Activated B cell treated with CpG ODN at 0.5 μM for 24 hours (primary cell): ENCODE data around the gene CECR2. TPM values are rescaled to one million over a fixed set of nuclear protein-coding genes. Genes with fewer than 3 reads are reported as not detected.

ENCODE experiments used
- ATAC-seq: fragments of 200-7000 bp; cut with Tn5 transposase; one replicate; pipeline ENCODE4 v1.10.0; 2021; ENCODE audit warnings: low read depth, mild to moderate bottlenecking, moderate library complexity
- CTCF ChIA-PET: fragments of 350-600 bp; sonication (Branson Sonifier 250); formaldehyde crosslinking; loops from one replicate; lab custom pipeline; 2021; ENCODE audit warnings: antibody characterized with exemption; lab: Charles Lee
- POLR2A ChIA-PET: fragments of 350-600 bp; sonication (Branson Sonifier 250); formaldehyde crosslinking; loops from one replicate; lab custom pipeline; 2021; ENCODE audit warnings: antibody characterized with exemption; lab: Charles Lee
- DNase-seq: peaks from one replicate; pipeline ENCODE4 v3.0.0; 2022
- H3K27ac Mint-ChIP-seq: one replicate; pipeline ENCODE4 v1.8.0; 2020; ENCODE audit warnings: mixed read lengths
- H3K27me3 Mint-ChIP-seq: one replicate; pipeline ENCODE4 v1.8.0; 2021; ENCODE audit warnings: mixed read lengths
- H3K36me3 Mint-ChIP-seq: one replicate; pipeline ENCODE4 v1.8.0; 2021; ENCODE audit warnings: low read depth, mixed read lengths
- H3K4me1 Mint-ChIP-seq: one replicate; pipeline ENCODE4 v1.8.0; 2021; ENCODE audit warnings: mixed read lengths
- H3K4me3 Mint-ChIP-seq: one replicate; pipeline ENCODE4 v1.8.0; 2020; ENCODE audit warnings: mild to moderate bottlenecking, mixed read lengths
- H3K9me3 Mint-ChIP-seq: one replicate; pipeline ENCODE4 v1.8.0; 2020; ENCODE audit warnings: mixed read lengths
- CTCF ChIP-seq: fragments of 200-600 bp; IDR thresholded peaks from one replicate; pipeline ENCODE4 v1.8.0; 2022; ENCODE audit warnings: antibody characterized with exemption, mild to moderate bottlenecking
- intact Hi-C: fragments of 100-400 bp; cut with micrococcal nuclease; formaldehyde crosslinking; loops from one replicate; pipeline ENCODE4 v1.15.1; 2024
- total RNA-seq: library from RNA; stranded (reverse); gene quantifications from 2 replicates; pipeline ENCODE4 v1.2.3, GENCODE V29; 2022

The CECR2 gene
- total RNA-seq, 1 donor from 2014 or later, result 2.5 TPM

- POLR2A ChIA-PET, result no interaction called here
- Mint-ChIP-seq H3K9me3 (no peaks in the 10 kb centered on the region), H3K36me3 (no peaks in the 10 kb centered on the region)
Measured at GRCh38 chr22:17436981-17437412, 67.7 kb downstream of the CECR2 start.

GRCh38 chr22:17438026-17438425, 68.8 kb downstream of the CECR2 start:
- POLR2A ChIA-PET, result no interaction called here
- ATAC-seq, result no peak
- Mint-ChIP-seq H3K4me3 (no peak overlapping the region), H3K9me3 (no peaks in the 10 kb centered on the region), H3K27ac (no peak overlapping the region), H3K27me3 (peaks cover 8% of the 10 kb centered on the region), H3K36me3 (no peaks in the 10 kb centered on the region), H3K4me1 (peaks cover 17% of the 10 kb centered on the region)
- no peak for DNase-seq
- TF ChIP-seq CTCF, result no peak
- intact Hi-C loops, result loop anchor here (10.0 kb wide), 1 partner anchor 63 kb away; no protein-coding TSS in a partner anchor
- CTCF ChIA-PET, result interaction anchor here (0.6 kb wide), 1 partner anchor 230 kb away, joined by 4 read pairs; no protein-coding TSS in a partner anchor

More at GRCh38 chr22:17436981-17437412, 67.7 kb downstream of the CECR2 start:
- ATAC-seq (no peak), DNase-seq (no peak)
- Mint-ChIP-seq H3K4me1 (peaks cover 17% of the 10 kb centered on the region), H3K27ac (no peak overlapping the region), H3K4me3 (no peak overlapping the region), H3K27me3 (peaks cover 8% of the 10 kb centered on the region)
- intact Hi-C loops, result loop anchor here (10.0 kb wide), 1 partner anchor 62 kb away; no protein-coding TSS in a partner anchor
- no peak for TF ChIP-seq CTCF
- CTCF ChIA-PET, result interaction anchor here (1.3 to 1.6 kb wide), 2 partner anchors 65 to 265 kb away, joined by 3 to 5 read pairs; no protein-coding TSS in a partner anchor

GRCh38 chr22:17441326-17441725, 72.1 kb downstream of the CECR2 start:
- H3K4me1 Mint-ChIP-seq, result peaks cover 12% of the 10 kb centered on the region

GRCh38 chr22:17443405-17444203, 74.3 kb downstream of the CECR2 start:
- H3K36me3 Mint-ChIP-seq, result no peaks in the 10 kb centered on the region
- H3K27me3 Mint-ChIP-seq, result peaks cover 2% of the 10 kb centered on the region
- intact Hi-C loops, result no loop called here
- ChIA-PET CTCF (interaction anchor here (1.3 kb wide), 1 partner anchor 238 kb away, joined by 3 read pairs; no protein-coding TSS in a partner anchor), POLR2A (no interaction called here)
- no peaks in the 10 kb centered on the region for H3K9me3 Mint-ChIP-seq
- DNase-seq (no peak), ATAC-seq (no peak)
- no peak for TF ChIP-seq CTCF
- no peak overlapping the region for H3K4me3 Mint-ChIP-seq
- no peak overlapping the region for H3K27ac Mint-ChIP-seq
- H3K4me1 Mint-ChIP-seq, result no peaks in the 10 kb centered on the region

More at GRCh38 chr22:17441326-17441725, 72.1 kb downstream of the CECR2 start:
- no peak for ATAC-seq
- H3K9me3 Mint-ChIP-seq, result no peaks in the 10 kb centered on the region
- peaks cover 9% of the 10 kb centered on the region for H3K27me3 Mint-ChIP-seq
- no peak for TF ChIP-seq CTCF
- no peak overlapping the region for H3K27ac Mint-ChIP-seq
- intact Hi-C loops, result no loop called here
- ChIA-PET POLR2A (no interaction called here), CTCF (no interaction called here)
- DNase-seq, result no peak
- H3K36me3 Mint-ChIP-seq, result no peaks in the 10 kb centered on the region
- no peak overlapping the region for H3K4me3 Mint-ChIP-seq

GRCh38 chr22:17444204-17444504, 74.9 kb downstream of the CECR2 start:
- peaks cover 2% of the 10 kb centered on the region for H3K27me3 Mint-ChIP-seq
- no peaks in the 10 kb centered on the region for H3K4me1 Mint-ChIP-seq
- H3K4me3 Mint-ChIP-seq, result no peak overlapping the region
- H3K9me3 Mint-ChIP-seq, result no peaks in the 10 kb centered on the region
- ATAC-seq, result no peak
- CTCF ChIA-PET, result interaction anchor here (1.3 kb wide), 1 partner anchor 239 kb away, joined by 3 read pairs; no protein-coding TSS in a partner anchor
- intact Hi-C loops, result no loop called here
- no peak overlapping the region for H3K27ac Mint-ChIP-seq
- DNase-seq, result no peak
- POLR2A ChIA-PET, result no interaction called here
- H3K36me3 Mint-ChIP-seq, result no peaks in the 10 kb centered on the region
- TF ChIP-seq CTCF, result no peak
